Vagina (tissue), 2 donors: Measurements from ENCODE around the gene LRRC19.

Experiments used
- POLR2A ChIP-seq, 2 donors: fragments of 450-650 bp; IDR thresholded peaks; one replicate each; pipeline ENCODE4 v1.6.1; 2017; ENCODE audit warnings: antibody characterized with exemption in 2 of 2, mild to moderate bottlenecking in 2 of 2, moderate library complexity in 2 of 2
- TF ChIP-seq, protein P1 (sequence below), 3 experiments: fragments of 450-650 bp in 2 of 3; fragments of 200-600 bp in 1 of 3; sonication (generic) in 1 of 3; IDR thresholded peaks; one replicate each; pipeline ENCODE4 v1.5.1; 2017 to 2019; ENCODE audit warnings: antibody characterized with exemption in 3 of 3, mild to moderate bottlenecking in 2 of 3, moderate library complexity in 2 of 3

DNA sequence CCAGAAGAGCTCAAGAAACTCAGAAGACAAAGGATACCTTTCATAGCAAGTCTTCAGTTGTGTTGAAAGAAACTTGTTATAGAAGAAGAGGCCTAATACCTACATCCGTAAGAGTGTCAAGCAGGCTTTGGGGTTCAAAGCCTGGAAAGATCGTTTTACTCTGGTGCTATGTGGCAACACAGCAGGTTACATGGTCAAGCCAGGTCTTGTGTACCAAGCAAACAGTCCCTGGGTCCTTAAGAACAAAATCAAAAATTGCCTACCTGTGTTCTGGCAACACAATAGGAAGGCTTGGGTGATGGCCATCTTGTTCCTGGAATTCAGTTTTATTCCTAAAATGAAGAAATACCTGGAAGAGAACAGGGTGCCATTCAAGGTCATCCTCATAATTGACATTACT lies 32.0 kb upstream of the LRRC19 start:
- TF ChIP-seq, protein P1, sequence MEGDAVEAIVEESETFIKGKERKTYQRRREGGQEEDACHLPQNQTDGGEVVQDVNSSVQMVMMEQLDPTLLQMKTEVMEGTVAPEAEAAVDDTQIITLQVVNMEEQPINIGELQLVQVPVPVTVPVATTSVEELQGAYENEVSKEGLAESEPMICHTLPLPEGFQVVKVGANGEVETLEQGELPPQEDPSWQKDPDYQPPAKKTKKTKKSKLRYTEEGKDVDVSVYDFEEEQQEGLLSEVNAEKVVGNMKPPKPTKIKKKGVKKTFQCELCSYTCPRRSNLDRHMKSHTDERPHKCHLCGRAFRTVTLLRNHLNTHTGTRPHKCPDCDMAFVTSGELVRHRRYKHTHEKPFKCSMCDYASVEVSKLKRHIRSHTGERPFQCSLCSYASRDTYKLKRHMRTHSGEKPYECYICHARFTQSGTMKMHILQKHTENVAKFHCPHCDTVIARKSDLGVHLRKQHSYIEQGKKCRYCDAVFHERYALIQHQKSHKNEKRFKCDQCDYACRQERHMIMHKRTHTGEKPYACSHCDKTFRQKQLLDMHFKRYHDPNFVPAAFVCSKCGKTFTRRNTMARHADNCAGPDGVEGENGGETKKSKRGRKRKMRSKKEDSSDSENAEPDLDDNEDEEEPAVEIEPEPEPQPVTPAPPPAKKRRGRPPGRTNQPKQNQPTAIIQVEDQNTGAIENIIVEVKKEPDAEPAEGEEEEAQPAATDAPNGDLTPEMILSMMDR (IDR thresholded peaks at IDR 0.05): no peak
- no peak for TF ChIP-seq POLR2A (IDR thresholded peaks at IDR 0.05)
